NCI-H524 (cell line): ENCODE measurements around the gene ADH5.
"Not testable (repeated sequence)": the region's sequence is repeated elsewhere in the genome, so short reads cannot be mapped to it uniquely, and the experiment has no call there.

Experiments used
- DNase-seq, 2 experiments: peaks; one replicate each; lab custom pipeline; 2025; lab: John Stamatoyannopoulos, UW

Gene ADH5

GRCh38 chr4:99084595-99084994, 4.0 kb downstream of the ADH5 start:
- DNase-seq, result no peak

GRCh38 chr4:99082192-99082591, 6.4 kb downstream of the ADH5 start:
- no peak for DNase-seq

- not testable (repeated sequence) for DNase-seq
Observed at GRCh38 chr4:99080869-99081268, 7.7 kb downstream of the ADH5 start.

GRCh38 chr4:99079625-99080295, 8.8 kb downstream of the ADH5 start:
- DNase-seq, result no peak

GRCh38 chr4:99078931-99079624, 9.5 kb downstream of the ADH5 start:
- DNase-seq, result no peak

GRCh38 chr4:99078336-99078735, 10.3 kb downstream of the ADH5 start:
- no peak for DNase-seq

GRCh38 chr4:99077177-99077576, 11.4 kb downstream of the ADH5 start:
- DNase-seq, result peak in 1 of 2 experiments; percentile 6

- DNase-seq, result peak in 1 of 2 experiments; percentile 41
Observed at GRCh38 chr4:99076292-99076976, 12.2 kb downstream of the ADH5 start.

- DNase-seq, result no peak
Observed at GRCh38 chr4:99074816-99075215, 13.8 kb downstream of the ADH5 start.

- no peak for DNase-seq
Observed at GRCh38 chr4:99071159-99071558, 17.4 kb downstream of the ADH5 start.

GRCh38 chr4:99067617-99068016, 21.0 kb downstream of the ADH5 start:
- no peak for DNase-seq

- not testable (repeated sequence) for DNase-seq
Observed at GRCh38 chr4:99065521-99065920, 23.1 kb downstream of the ADH5 start.

- peak; percentile 32 to 35 for DNase-seq
Observed at GRCh38 chr4:99062120-99062519, 26.5 kb downstream of the ADH5 start.

- peak in 1 of 2 experiments; percentile 23 for DNase-seq
Observed at GRCh38 chr4:99061048-99061700, 27.4 kb downstream of the ADH5 start.

GRCh38 chr4:99059550-99059949, 29.0 kb downstream of the ADH5 start:
- DNase-seq, result no peak

GRCh38 chr4:99058228-99058627, 30.4 kb downstream of the ADH5 start:
- DNase-seq, result no peak

- no peak for DNase-seq
Observed at GRCh38 chr4:99054428-99054994, 34.1 kb downstream of the ADH5 start.

- DNase-seq, result no peak
Observed at GRCh38 chr4:99052902-99053301, 35.7 kb downstream of the ADH5 start.

GRCh38 chr4:99047710-99048109, 40.9 kb downstream of the ADH5 start:
- DNase-seq, result no peak

GRCh38 chr4:99043346-99043745, 45.2 kb downstream of the ADH5 start:
- DNase-seq, result no peak

- no peak for DNase-seq
Observed at GRCh38 chr4:99038213-99038612, 50.4 kb downstream of the ADH5 start.

GRCh38 chr4:99033956-99034355, 54.6 kb downstream of the ADH5 start:
- no peak for DNase-seq
